Stimulated activated CD8-positive, alpha-beta memory T cell treated with anti-CD3 and anti-CD28 coated beads, Interleukin-12 subunit alpha, Interleukin-12 subunit beta, amount 100 ng/mL, for 24 hours (primary cell): Measurements from ENCODE around the gene S100A2.

Source experiments
- DNase-seq: peaks from one replicate; pipeline ENCODE4 v3.0.0-alpha.2; 2020; ENCODE audit errors: extremely low read depth

The S100A2 gene

DNA sequence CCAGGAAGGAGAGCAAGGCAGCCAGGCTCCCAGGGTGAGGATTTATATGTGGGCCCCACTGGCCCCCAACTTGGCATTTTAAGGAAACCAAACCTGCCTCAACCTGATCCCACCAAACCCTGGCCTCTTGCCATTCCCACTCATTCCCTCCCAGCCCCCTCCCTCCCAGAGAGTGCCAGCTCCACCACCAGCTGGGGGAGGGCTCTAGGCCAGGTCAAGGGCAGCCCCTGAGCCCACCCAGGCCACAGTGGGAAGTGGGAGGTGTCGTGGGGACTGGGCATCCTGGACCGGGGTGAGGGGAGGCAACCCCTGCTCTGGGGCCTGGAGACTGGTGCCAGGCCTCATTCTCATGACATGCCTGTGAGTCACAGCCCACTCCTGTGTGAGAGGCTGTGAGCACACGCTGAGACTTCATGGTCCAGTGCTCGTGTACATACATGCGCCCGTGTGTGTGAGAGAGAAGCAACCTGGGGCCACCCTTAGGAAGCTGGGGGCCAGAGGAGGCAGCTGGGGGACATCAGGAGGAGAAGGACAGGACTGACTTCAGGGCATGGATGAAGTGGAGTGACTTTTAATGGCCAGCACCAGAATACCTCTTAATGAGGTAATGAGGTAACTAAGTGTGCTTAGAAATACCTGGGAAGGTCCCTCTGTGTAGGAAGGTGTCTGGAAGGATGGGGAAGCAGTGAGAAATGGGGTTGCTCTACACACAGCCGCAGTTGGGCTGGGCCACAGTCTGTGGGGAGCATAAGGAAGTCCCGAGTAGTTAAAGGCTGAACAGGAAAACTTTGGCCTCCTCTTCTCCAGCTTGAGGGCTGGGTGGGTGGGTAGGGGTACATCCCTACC lies at the start of gene S100A2:
S100A2 (minus strand) TSS at position 316 of the 846 bp plus-strand sequence. CDS start 1,967 bp downstream, outside the sequence.
- DNase-seq, result no peak

DNA sequence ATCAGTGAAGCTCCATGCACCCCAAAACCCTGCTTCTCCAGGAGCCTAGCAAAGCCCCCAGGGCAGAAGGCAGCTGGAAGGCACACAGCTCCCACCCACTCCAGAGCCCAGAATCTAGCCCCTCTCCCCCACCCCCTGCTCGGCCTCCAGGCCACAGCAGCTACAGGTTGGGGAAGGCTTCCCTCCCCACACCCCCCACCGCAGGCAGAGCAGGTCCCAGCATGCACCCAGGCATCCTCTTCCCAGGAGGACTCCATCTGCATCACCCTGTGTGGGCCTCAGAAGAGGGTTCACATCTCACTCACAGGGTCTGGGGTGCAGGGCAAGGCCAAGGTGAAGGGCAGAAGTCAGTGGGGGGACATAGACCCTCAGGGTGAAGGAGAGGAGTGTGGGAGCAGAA lies 49.8 kb upstream of the S100A2 start:
- no peak for DNase-seq

DNA sequence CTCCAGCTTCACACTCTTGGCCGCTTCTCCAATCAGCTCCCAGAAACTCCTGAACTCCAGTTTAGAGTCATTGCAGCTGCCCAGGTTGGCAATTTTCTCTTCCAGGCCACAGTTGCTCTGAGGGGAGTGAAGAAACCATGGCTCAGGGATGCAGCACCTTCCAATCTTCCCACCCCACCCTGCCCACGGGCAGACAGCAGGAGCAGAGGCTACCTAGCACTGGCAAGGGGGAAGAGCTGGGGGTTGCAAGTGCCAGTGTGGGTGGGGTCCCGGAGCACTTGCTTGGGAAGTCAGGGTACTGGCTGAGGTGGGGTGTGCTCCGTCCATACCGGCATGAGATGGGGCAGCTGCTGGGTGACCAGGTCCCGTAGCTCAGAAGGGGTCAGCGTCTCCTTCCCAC lies 49.3 kb upstream of the S100A2 start:
- DNase-seq, result no peak

DNA sequence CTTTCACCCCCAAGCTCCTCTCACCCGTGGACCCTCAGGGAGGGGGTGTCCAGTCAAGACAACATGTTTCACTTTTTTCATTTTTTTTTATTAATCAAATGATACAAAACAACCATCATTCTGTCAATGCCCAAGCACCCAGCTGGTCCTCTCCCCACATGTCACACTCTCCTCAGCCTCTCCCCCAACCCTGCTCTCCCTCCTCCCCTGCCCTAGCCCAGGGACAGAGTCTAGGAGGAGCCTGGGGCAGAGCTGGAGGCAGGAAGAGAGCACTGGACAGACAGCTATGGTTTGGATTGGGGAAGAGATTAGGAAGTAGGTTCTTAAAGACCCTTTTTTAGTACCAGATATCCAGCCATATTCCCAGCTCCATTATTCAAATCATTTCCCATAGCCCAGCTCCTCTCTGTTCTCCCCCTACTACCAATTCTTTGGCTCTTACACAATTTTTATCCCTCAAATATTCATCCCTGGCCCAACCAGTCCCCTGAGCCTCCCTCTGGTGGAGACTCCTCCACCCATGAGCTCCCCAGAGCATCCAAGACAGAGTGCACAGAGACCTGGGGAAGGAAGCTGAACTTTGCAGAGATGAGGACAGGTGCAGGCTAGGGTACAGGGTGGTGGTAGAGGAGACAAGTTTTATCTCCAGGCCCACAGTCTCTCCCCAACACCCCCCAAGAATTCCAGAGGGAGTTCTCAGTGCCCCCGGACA lies 48.7 kb upstream of the S100A2 start:
- no peak for DNase-seq

DNA sequence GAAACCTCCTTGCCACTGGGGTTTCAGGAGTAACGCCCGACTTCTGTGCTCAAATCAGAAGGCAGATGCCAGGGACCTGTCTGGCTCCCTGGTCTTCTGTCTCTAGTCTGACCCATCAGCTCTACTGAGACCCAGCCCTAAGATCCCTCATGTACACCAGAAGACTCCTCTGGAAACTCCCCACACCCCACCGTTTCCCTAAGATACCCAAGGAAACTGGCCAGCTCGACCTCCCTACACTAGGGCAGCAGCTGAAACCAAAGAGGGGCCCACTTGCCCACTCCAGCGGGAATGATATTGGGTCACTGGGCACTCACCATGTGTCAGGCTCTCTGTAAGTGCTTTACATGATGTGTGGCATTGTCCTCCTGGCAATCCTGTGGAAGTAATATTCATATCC lies 47.8 kb upstream of the S100A2 start:
- DNase-seq, result no peak

DNA sequence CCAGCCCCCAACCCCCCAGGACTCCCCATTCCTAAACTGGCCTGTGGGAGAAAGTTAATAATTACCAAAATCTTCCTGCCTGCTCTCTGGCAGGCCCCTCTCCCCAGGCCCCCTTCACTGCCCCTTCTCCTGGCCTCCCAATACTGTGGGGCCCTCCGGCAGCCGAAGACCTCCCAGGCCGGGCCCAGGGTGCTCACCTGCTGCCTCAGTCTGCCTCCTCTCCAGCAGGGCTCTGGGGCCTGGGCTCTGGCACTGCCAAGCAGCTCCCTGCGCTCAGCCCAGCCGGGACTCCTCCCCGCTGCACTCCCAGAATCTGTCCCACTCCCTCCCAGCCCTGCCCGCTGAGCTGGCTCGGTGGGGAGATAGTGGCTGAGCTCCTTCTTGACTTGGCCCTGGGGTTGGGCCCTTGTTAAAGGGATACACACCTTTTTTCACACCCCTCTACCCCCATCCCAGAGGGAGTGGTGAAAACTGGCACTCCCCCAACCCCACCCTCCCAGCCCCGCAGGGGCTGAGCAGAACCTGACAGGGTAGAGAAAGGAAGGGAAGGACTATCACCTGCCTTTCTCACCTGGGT lies 47.2 kb upstream of the S100A2 start, which contains the start of gene S100A16:
S100A16 (minus strand) TSS at position 383 of the 577 bp plus-strand sequence. CDS start 4,986 bp downstream, outside the sequence.
- DNase-seq, result no peak

DNA sequence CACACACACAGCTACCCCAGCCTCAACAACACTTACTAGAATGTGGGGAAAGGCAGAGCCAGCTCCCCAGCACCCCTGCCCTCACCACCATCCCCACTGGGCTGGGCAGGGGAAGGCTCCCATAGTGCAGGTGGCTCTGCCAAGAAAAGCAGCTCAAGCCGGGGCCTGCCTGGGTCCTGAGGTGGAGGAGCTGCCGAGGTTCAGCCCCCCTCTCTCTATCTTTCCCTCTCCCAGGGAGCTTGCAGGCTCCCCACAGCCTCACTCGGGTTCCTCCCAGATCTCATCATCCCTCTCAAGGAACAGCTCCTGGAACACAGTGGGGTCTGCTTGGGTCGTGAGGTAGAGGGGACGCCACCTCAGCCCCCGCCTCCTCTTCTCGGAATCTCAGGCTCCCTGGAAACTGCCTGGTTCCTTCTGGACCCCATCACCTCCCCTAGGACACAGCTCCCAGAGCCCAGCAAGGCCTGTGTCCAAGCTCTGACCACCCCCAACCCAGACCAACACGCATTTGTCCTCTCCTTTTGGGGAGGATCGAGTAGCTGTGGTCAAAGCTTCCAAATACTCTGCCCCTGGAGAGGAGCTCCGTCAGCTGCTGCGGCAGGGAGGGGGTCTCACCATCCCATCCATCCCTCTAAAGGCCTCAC lies 46.6 kb upstream of the S100A2 start:
- DNase-seq, result no peak

DNA sequence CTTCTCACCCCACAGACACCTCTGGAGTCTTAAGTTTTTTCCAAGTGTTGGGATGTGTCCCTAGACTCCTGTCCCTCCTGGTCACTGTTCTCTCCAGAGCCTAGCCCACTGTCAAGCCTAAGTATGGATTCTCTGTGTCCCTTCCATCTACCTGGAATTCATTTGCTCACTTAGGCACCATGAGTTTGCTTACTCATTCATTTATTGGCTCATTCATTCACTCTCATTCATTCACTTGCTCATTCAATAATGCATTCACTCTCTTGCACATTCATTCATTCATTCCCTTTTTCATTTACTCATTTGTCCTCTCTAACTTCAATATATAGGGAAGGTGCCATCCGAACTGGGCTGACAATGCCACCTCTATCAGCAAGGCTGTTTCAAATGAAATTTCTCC lies 45.7 kb upstream of the S100A2 start:
- no peak for DNase-seq

DNA sequence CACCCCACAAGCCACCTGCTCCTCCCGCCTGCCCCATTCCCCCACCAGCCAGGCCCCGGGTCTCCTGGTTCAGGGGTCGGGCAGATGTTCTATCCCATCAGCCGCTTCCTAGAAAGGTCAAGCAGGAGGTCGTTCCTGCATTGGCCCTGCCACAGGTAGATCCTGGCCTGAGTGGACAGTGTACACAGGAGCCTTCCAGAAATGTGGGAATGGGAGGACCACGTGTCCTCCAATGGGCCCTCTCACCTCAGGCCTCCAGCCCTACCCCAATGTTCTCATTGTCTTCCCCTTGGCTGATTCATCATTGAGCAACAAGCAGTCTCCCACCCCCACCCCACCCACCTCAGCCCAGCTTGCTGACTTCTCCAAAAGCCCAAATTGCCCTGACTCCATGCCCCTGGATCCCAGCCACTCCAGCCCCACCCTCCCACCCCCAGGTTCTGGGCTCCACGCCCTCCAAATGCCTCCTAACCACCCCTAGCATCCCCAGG lies 45.2 kb upstream of the S100A2 start:
- DNase-seq, result no peak

DNA sequence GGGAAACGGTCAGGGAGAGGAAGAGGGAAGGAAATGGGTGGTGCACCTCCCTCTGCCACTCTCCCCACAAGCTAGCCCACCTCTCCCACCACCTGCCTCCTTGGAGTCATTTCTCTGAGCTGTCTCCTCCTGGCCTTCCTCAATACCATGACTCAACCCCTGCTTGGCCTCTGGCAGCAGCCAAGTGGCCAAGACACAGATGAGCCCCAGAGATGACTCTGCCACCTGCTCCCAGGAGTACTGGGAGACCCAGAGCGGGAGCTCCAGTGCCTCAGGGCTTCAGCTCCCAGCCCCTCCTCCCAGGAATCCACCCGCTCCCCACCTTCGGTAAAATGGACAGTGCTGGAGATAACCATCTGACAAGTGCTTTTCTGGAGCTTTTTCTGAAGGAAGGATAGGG lies 44.7 kb upstream of the S100A2 start:
- no peak for DNase-seq

DNA sequence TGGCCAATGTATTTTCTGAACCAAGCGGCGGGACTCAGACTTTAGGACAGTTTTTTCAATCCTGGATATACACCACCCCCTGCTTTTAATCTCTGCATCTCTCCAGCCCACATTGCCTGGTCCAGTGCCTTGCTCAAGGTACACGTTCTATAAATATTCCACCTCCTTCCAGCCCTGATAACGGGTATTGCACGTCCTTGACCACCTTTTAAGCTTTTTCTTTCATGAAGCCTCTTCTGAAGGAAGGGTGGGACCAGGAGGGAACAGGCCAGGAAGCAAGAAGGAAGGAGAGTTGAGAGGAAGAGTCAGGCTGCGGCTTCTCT lies 43.9 kb upstream of the S100A2 start:
- DNase-seq, result no peak

DNA sequence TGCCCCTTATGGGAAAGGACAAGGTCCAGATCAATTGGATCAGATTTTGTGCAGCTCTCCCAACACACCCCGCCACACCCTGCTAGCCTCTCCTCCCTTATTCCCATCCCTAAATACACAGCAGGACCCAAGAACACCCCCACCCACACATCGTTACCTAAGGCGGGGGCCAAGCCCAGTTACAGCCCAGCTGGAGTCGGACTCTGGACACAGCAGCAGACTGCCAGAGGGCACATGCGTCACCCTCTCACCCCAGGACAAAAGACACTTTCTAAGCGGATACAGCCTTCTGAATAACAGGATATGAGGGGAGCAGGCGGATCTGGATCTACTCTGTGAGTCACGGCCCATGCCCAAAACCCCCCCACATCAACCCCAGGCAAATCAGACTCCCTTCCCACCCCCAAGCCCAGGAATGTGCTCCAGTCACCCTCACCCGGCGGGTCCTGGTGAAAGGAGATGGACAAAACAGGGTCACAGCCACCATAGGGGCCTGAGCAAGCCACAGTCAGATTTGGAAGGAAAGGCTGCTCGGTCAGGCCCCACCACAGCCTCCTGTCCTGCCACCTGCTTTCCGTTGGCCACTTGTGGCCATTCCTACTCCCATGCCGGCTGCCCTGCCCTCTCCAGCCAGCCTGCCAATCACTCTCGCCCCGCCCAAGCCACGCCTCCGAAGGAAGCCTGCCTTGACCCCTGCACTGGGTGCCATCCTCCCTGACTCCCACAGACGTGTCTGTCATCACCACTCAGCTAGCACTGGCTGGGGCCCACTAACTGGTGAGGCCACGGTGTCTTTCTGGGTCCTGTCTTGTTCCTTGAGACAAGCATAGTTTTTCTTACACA lies 43.3 kb upstream of the S100A2 start:
- no peak for DNase-seq

DNA sequence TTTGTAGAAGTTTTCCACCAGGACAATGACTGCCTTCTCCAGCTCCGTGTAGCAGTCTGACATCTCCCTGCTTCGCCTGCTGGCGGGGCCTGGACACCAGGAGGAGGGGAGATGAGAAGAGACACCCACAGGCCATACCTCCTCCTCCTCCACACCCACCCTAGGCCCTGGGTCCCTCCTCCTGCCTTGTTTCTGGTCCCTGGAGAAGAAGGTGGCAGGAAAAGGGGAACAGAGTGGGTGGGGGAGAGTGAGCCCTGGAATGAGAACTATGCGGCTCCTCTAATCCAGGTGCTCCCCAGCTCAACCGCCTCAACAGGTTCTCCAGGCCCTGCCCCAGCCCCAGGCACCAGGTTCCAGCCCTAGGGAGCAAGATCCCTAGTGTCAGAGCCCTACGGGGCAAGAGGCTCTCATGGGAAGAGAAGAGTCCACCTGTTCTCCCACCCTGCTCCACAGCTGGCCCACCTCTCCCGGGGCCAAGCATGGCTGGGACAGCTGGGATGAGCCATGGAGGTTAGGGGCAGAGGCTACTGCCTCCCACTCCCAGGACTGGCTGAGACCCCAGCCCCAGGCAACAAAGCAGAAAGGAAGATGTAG lies 42.5 kb upstream of the S100A2 start:
- DNase-seq, result no peak

DNA sequence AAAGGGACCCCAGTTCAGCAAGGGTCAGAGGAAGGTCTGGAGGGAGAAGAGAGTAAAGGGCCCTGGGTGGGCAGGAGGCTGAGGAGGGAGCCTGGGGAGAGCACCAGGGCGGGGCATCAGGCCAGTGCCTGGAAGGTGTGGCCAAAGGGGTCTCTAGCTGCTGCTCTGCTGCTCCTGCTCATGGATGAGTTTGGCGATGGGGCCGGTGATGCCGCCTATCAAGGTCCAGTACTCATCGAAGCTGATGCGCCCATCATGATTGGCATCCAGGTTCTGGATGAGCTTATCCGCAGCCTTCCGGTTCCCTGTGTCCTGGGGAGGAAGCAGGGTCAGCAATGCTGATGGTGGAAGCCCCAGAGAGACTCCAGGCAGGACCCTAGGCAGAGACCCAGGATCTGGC lies 41.7 kb upstream of the S100A2 start:
- DNase-seq, result no peak

DNA sequence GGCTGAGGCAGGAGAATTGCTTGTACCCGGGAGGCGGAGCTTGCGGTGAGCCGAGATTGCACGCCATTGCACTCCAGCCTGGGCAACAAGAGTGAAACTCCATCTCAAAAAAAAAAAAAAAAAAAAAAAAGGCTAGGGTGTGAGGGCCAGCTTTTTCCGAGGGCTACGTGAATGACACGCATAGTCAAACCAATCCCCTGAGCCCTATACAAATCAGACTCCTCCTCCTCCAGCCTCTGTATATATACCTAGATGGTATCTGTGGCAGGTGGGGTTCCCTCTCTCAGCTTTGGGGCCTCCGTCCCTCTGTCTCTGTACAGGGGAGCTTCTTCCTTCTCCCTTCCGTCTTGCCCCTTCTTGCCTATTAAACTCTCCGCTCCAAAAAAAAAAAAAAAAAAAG lies 40.5 kb upstream of the S100A2 start:
- no peak for DNase-seq

DNA sequence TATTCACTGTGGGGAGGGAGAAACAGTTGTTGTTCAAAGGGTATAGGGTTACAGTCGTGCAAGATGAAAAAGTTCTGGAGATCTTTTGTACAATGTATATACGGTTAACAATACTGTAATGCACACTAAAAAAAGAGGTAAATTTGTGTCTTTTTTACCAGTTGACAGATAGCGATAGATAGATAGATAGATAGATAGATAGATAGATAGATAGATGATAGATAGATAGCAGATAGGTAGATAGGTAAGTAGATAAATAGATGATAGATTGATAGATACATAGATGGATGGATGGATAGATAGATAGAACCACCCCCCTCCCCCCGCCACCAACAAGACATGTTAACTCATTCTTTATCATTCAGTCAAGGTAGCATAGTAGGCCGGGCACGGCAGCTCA lies 37.1 kb upstream of the S100A2 start:
- DNase-seq, result no peak

DNA sequence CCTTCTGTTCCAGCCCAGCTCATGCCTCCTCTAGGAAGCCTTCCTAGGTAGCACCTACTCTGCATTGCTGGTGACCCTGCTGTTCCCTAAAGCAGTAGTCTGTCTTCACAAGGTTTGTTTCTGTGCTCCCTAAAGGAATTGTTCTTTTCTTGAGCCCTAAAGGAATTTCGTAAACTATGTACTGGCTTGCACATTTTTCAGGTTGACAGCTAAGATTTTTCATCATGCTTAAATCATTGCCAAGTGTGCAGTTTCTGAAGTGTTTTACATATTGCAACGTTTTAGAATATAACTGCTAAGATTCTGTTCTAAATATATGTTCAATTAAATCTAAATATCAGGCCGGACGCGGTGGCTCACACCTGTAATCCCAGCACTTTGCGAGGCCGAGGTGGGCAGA lies 34.2 kb upstream of the S100A2 start:
- DNase-seq, result no peak

DNA sequence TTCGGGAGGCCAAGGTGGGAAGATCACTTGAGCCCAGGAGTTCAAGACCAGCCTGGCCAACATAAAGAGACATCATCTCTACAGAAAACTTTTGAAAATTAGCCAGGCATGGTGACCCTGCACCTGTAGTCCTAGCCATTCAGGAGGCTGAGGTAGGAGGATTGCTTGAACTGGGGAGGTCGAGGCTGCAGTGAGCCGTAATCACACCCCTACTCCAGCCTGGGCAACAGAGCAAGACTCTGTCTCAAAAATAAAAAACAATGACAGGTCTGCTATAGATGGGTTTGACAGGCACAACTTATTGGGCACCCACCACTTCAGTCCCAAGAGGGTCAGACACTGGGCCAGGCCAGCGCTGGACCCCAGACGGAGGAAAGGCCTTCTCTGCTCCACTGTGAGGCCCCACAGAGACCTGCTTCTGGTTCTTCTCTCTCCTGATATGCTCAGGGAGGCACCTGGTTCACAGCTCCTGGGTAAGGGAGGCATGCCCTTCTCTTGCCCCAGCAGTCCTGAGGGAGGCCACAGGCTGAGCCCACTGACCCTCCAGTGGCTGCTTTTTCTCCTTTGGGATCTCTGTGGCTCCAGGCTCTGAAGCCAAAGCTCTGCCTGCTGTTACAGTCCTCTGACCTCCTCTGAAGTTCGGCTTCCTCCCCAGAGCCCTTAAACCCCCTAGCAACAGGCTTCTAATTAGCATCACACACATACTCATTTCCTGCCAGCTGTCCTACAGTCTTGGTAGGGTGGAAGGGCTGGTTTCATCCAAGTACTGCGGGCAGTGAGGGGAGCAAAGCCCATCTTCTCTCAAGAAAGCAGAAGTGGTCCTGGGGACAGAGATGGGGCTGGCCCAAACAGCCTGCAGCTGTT lies 32.9 kb upstream of the S100A2 start:
- no peak for DNase-seq

DNA sequence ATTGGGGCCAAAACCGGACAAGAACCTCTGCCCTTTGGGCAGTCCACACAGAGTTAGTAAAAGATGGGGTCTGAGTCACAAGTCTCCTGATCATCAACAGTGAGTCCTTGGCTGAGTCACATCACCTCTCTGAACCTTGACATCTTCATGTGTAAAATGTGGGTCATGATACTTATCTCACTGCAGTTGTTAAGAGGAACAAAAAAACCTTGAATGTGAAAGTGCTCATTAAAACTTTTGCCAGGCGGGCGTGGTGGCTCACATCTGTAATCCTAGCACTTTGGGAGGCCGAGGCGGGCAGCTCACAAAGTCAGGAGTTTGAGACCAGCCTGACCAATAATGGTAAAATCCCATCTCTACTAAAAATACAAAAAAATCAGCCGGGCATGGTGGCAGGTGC lies 31.6 kb upstream of the S100A2 start:
- DNase-seq, result no peak

DNA sequence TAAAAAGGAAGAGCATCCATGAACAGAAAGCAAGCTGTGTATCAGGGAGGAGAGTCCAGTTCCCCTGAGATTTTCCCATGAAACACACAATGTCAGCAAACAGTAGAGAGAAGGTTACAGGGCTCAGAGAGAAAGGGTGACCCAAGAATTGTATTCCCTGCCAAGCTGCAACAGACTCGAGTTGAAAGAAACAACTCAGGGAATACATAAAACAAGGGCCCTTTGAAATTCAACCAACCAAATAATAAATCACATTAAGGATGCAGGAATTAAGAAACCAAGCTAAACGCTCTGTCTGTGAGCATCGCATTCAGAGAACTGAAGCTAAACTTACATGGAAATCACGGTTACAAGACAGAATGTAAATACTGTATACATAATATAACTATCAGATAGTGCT lies 27.1 kb upstream of the S100A2 start:
- no peak for DNase-seq
